ENCODE data around the gene PRKCE.

PRKCE gene

GRCh38 chr2:45664635-45665261 lies 13.3 kb downstream of the PRKCE start:
- DNase-seq (ENCODE audit: insufficient read length, low spot score) (no peak), FAIRE-seq (no peak)

GRCh38 chr2:45668509-45668908 lies 17.0 kb downstream of the PRKCE start:
- FAIRE-seq (no peak), DNase-seq (ENCODE audit: insufficient read length, low spot score) (no peak)

GRCh38 chr2:45669032-45669486 lies 17.6 kb downstream of the PRKCE start:
- no peak for DNase-seq (ENCODE audit: insufficient read length, low spot score)
- FAIRE-seq, result no peak

- no peak for FAIRE-seq
- DNase-seq (ENCODE audit: insufficient read length, low spot score), result no peak
Measured at GRCh38 chr2:45670646-45671045, 19.2 kb downstream of the PRKCE start.

GRCh38 chr2:45672138-45672537 lies 20.7 kb downstream of the PRKCE start:
- FAIRE-seq, result no peak
- no peak for DNase-seq (ENCODE audit: insufficient read length, low spot score)

- DNase-seq (ENCODE audit: insufficient read length, low spot score), result peak; percentile 32
- FAIRE-seq, result no peak
Measured at GRCh38 chr2:45674035-45674816, 22.8 kb downstream of the PRKCE start.

GRCh38 chr2:45675263-45675812 lies 23.9 kb downstream of the PRKCE start:
- FAIRE-seq, result no peak
- DNase-seq (ENCODE audit: insufficient read length, low spot score), result no peak

- no peak for DNase-seq (ENCODE audit: insufficient read length, low spot score)
- no peak for FAIRE-seq
Measured at GRCh38 chr2:45676088-45676487, 24.6 kb downstream of the PRKCE start.

GRCh38 chr2:45678791-45679348 lies 27.4 kb downstream of the PRKCE start:
- FAIRE-seq (no peak), DNase-seq (ENCODE audit: insufficient read length, low spot score) (no peak)

- FAIRE-seq (no peak), DNase-seq (ENCODE audit: insufficient read length, low spot score) (no peak)
Measured at GRCh38 chr2:45680351-45680967, 29.0 kb downstream of the PRKCE start.

GRCh38 chr2:45681675-45682074 lies 30.2 kb downstream of the PRKCE start:
- peak; percentile 83 for FAIRE-seq
- DNase-seq (ENCODE audit: insufficient read length, low spot score), result peak; percentile 83

- no peak for DNase-seq (ENCODE audit: insufficient read length, low spot score)
- FAIRE-seq, result no peak
Measured at GRCh38 chr2:45683292-45683691, 31.8 kb downstream of the PRKCE start.

- DNase-seq (ENCODE audit: insufficient read length, low spot score) (no peak), FAIRE-seq (no peak)
Measured at GRCh38 chr2:45684756-45685155, 33.3 kb downstream of the PRKCE start.

GRCh38 chr2:45685260-45685659 lies 33.8 kb downstream of the PRKCE start:
- FAIRE-seq (no peak), DNase-seq (ENCODE audit: insufficient read length, low spot score) (no peak)

GRCh38 chr2:45687964-45688363 lies 36.5 kb downstream of the PRKCE start:
- no peak for FAIRE-seq
- DNase-seq (ENCODE audit: insufficient read length, low spot score), result no peak

GRCh38 chr2:45688479-45689298 lies 37.2 kb downstream of the PRKCE start:
- DNase-seq (ENCODE audit: insufficient read length, low spot score), result no peak
- FAIRE-seq, result no peak

- FAIRE-seq, result no peak
Measured at GRCh38 chr2:45690231-45690630, 38.8 kb downstream of the PRKCE start.

GRCh38 chr2:45691171-45691999 lies 39.9 kb downstream of the PRKCE start:
- no peak for FAIRE-seq
- no peak for DNase-seq (ENCODE audit: insufficient read length, low spot score)

More at GRCh38 chr2:45690231-45690630, 38.8 kb downstream of the PRKCE start:
- DNase-seq (ENCODE audit: insufficient read length, low spot score), result no peak

- FAIRE-seq (no peak), DNase-seq (ENCODE audit: insufficient read length, low spot score) (no peak)
Measured at GRCh38 chr2:45692566-45692965, 41.1 kb downstream of the PRKCE start.
